Cerebellar nuclear complex (tissue), 1 donor: ENCODE results near the gene RPL10A.

Experiments
- DNase-seq, 2 experiments: peaks; one replicate each; lab custom pipeline; 2025; lab: John Stamatoyannopoulos, UW

RPL10A gene

GRCh38 chr6:35448191-35448590 is 20.0 kb upstream of the RPL10A start:
- DNase-seq, result no peak

- DNase-seq, result peak; percentile 15 to 65
These were observed 18.8 kb upstream of the RPL10A start for GRCh38 chr6:35449287-35449881.

- no peak for DNase-seq
These were observed 16.6 kb upstream of the RPL10A start for GRCh38 chr6:35451354-35452182.

- DNase-seq, result peak; percentile 50 to 62
These were observed 15.8 kb upstream of the RPL10A start, which contains the start of gene FANCE for GRCh38 chr6:35452183-35453090. TSS of gene FANCE (plus strand) at chr6:35452338. CDS start at chr6:35452546, 208 bp downstream.

GRCh38 chr6:35453236-35453635 is 15.0 kb upstream of the RPL10A start:
- DNase-seq, result no peak

- no peak for DNase-seq
These were observed 13.7 kb upstream of the RPL10A start for GRCh38 chr6:35454391-35455110.

GRCh38 chr6:35457907-35458306 is 10.3 kb upstream of the RPL10A start:
- no peak for DNase-seq

GRCh38 chr6:35461270-35461669 is 6.9 kb upstream of the RPL10A start:
- no peak for DNase-seq

GRCh38 chr6:35463292-35463691 is 4.9 kb upstream of the RPL10A start:
- no peak for DNase-seq

- no peak for DNase-seq
These were observed 2.6 kb upstream of the RPL10A start for GRCh38 chr6:35465646-35466045.

- no peak for DNase-seq
These were observed 964 bp downstream of the RPL10A start for GRCh38 chr6:35468980-35469750.

- no peak for DNase-seq
These were observed 1.8 kb downstream of the RPL10A start for GRCh38 chr6:35469751-35470662.

- DNase-seq, result no peak
These were observed 2.5 kb downstream of the RPL10A start for GRCh38 chr6:35470663-35471120.

- DNase-seq, result no peak
These were observed 3.7 kb downstream of the RPL10A start for GRCh38 chr6:35471836-35472345.

- no peak for DNase-seq
These were observed 5.1 kb downstream of the RPL10A start for GRCh38 chr6:35473075-35473849.

GRCh38 chr6:35473850-35474130 is 5.6 kb downstream of the RPL10A start:
- no peak for DNase-seq

GRCh38 chr6:35474131-35474941 is 6.1 kb downstream of the RPL10A start:
- DNase-seq, result no peak

GRCh38 chr6:35474942-35475570 is 6.9 kb downstream of the RPL10A start:
- DNase-seq, result no peak
